Panc1 (cell line): ENCODE results near the gene PGK1. TPM values are rescaled to one million over a fixed set of nuclear protein-coding genes. Genes with fewer than 3 reads are reported as not detected.

Source experiments
- ATAC-seq: fragments of 200-7000 bp; cut with Tn5 transposase; 2 replicates; pipeline ENCODE4 v1.9.1; 2020; ENCODE audit warnings: mild to moderate bottlenecking, moderate library complexity
- BruUV-seq: library from RNA; stranded (reverse); fragments of 400-500 nt; replicated peaks from 2 replicates; lab custom pipeline; 2021; lab: Mats Ljungman, UMichigan
- CTCF ChIA-PET: fragments of 300-600 bp; sonication (Branson Sonifier 250); formaldehyde crosslinking; loops from one replicate; lab custom pipeline; 2022; ENCODE audit warnings: antibody characterized with exemption; lab: Charles Lee
- POLR2A ChIA-PET: fragments of 300-600 bp; sonication (Branson Sonifier 250); formaldehyde crosslinking; loops from one replicate; lab custom pipeline; 2022; ENCODE audit warnings: antibody characterized with exemption; lab: Charles Lee
- DNase-seq: peaks from one replicate; pipeline ENCODE4 v3.0.0-alpha.2; 2010; ENCODE audit warnings: low read depth, low spot score
- H3K27ac ChIP-seq: 2 replicates; pipeline ENCODE4 v1.5.1; 2011; ENCODE audit warnings: mild to moderate bottlenecking, low read length, inconsistent platforms
- H3K27me3 ChIP-seq: fragments of 200-500 bp; sonication (Bioruptor generic); 2 replicates; pipeline ENCODE4 v1.6.0; 2014; ENCODE audit warnings: low read length, inconsistent platforms; ENCODE audit not compliant: control insufficient read depth, insufficient read depth
- H3K36me3 ChIP-seq: fragments of 200-500 bp; sonication (Bioruptor generic); 2 replicates; pipeline ENCODE4 v1.5.1; 2014; ENCODE audit warnings: inconsistent platforms, mild to moderate bottlenecking, low read length, moderate library complexity; ENCODE audit not compliant: control insufficient read depth, insufficient read depth
- H3K4me1 ChIP-seq: 2 replicates; pipeline ENCODE4 v1.5.1; 2011; ENCODE audit warnings: inconsistent platforms, mild to moderate bottlenecking, low read length, moderate library complexity; ENCODE audit not compliant: control insufficient read depth, insufficient read depth
- H3K4me3 ChIP-seq, 2 experiments: 2 replicates each; pipeline ENCODE4 v1.5.1; 2011 to 2012; ENCODE audit warnings: low read depth in 2 of 2, low read length in 2 of 2, mild to moderate bottlenecking in 2 of 2, inconsistent platforms in 1 of 2, moderate library complexity in 1 of 2
- H3K9me3 ChIP-seq: fragments of 200-500 bp; sonication (Bioruptor generic); 2 replicates; pipeline ENCODE4 v1.5.1; 2014; ENCODE audit warnings: low read depth, mild to moderate bottlenecking, inconsistent platforms, low read length, moderate library complexity; ENCODE audit not compliant: control insufficient read depth, insufficient read depth
- CTCF ChIP-seq: fragments of 450-650 bp; IDR thresholded peaks from 2 replicates; pipeline ENCODE4 v1.5.1; 2017; ENCODE audit warnings: mild to moderate bottlenecking
- POLR2AphosphoS5 ChIP-seq: IDR thresholded peaks from 2 replicates; pipeline ENCODE4 v1.6.1; 2012; ENCODE audit warnings: mild to moderate bottlenecking, low read depth, low read length, moderate library complexity
- REST ChIP-seq, 2 experiments: IDR thresholded peaks; 2 replicates each; pipeline ENCODE4 v1.6.1; 2011 to 2012; ENCODE audit warnings: low read depth in 2 of 2, control low read depth in 1 of 2, low read length in 1 of 2, mild to moderate bottlenecking in 1 of 2, moderate library complexity in 1 of 2; ENCODE audit not compliant: insufficient read depth in 1 of 2
- SIN3A ChIP-seq: IDR thresholded peaks from 2 replicates; pipeline ENCODE4 v1.6.1; 2012; ENCODE audit warnings: low read depth, mild to moderate bottlenecking, low read length, moderate library complexity, borderline replicate concordance; ENCODE audit not compliant: insufficient read depth
- TCF7L2 ChIP-seq: IDR thresholded peaks from 2 replicates; pipeline ENCODE4 v1.6.1; 2011; ENCODE audit warnings: mild to moderate bottlenecking, low read depth, low read length, inconsistent platforms
- in situ Hi-C: cut with HindIII; loops from 2 replicates; pipeline ENCODE4 v1.10.0; 2016; ENCODE audit warnings: low sequenced_read_pairs, low pct_unique_long_range_greater_than_20kb
- intact Hi-C: fragments of 100-400 bp; cut with micrococcal nuclease; formaldehyde crosslinking; loops from one replicate; pipeline ENCODE4 v1.10.0; 2022; ENCODE audit not compliant: unreplicated experiment
- total RNA-seq: library from RNA; stranded (reverse); gene quantifications from one replicate; pipeline ENCODE4 v1.2.1, GENCODE V29; 2021; ENCODE audit not compliant: unreplicated experiment

The PGK1 gene
- total RNA-seq, 1 experiment from 2014 or later: 541 TPM

DNA sequence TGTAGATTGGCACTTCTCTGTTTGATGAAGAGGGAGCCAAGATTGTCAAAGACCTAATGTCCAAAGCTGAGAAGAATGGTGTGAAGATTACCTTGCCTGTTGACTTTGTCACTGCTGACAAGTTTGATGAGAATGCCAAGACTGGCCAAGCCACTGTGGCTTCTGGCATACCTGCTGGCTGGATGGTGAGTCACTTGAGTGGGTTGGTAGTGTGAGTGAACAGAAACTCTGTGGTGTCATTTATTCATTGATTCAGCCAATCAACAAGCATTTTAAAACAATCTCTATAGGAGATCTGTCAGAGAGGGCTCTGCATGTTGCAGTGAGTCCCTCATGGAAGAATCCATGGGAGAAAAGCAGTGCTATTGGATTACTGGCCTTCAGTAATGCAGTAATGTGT is 19.1 kb downstream of the PGK1 start:
- in situ Hi-C loops: no loop called here

GRCh38 chrX:78124307-78124706 is 20.3 kb downstream of the PGK1 start:
- no peaks in the 10 kb centered on the region for H3K4me1 ChIP-seq
- no peak overlapping the region for H3K4me3 ChIP-seq
- no peak overlapping the region for H3K27ac ChIP-seq
- H3K27me3 ChIP-seq: no peaks in the 10 kb centered on the region
- in situ Hi-C loops: no loop called here
- POLR2A ChIA-PET: no interaction called here
- intact Hi-C loops: no loop called here
- CTCF ChIA-PET: no interaction called here
- no peak for TF ChIP-seq REST (IDR thresholded peaks at IDR 0.05; ENCODE audit: insufficient read depth in 1 of 2, low read depth in 2 of 2, low read length in 1 of 2)
- TF ChIP-seq CTCF: peak; percentile 51
- no peak for TF ChIP-seq POLR2AphosphoS5
- ATAC-seq: no peak
- no TSS peak for BruUV-seq
- no peak for DNase-seq
- H3K9me3 ChIP-seq: no peaks in the 10 kb centered on the region
- H3K36me3 ChIP-seq: peaks cover 53% of the 10 kb centered on the region

More for the DNA sequence above, 19.1 kb downstream of the PGK1 start:
- POLR2A ChIA-PET: no interaction called here
- intact Hi-C loops: no loop called here
- TF ChIP-seq POLR2AphosphoS5 (no peak), REST (IDR thresholded peaks at IDR 0.05; ENCODE audit: insufficient read depth in 1 of 2, low read depth in 2 of 2, low read length in 1 of 2) (no peak), CTCF (no peak), SIN3A (no peak), TCF7L2 (no peak)
- no peaks in the 10 kb centered on the region for H3K9me3 ChIP-seq
- no TSS peak for BruUV-seq
- CTCF ChIA-PET: no interaction called here
- DNase-seq: no peak
- H3K27ac ChIP-seq: no peak overlapping the region
- ATAC-seq: no peak
- peaks cover 53% of the 10 kb centered on the region for H3K36me3 ChIP-seq
- no peaks in the 10 kb centered on the region for H3K4me1 ChIP-seq
- no peaks in the 10 kb centered on the region for H3K27me3 ChIP-seq
- H3K4me3 ChIP-seq: no peak overlapping the region
